Measurements from ENCODE around the gene ST14. TPM values are rescaled to one million over a fixed set of nuclear protein-coding genes. Genes with fewer than 3 reads are reported as not detected.

ST14 gene
- total RNA-seq, 1 experiment from 2014 or later = 141 TPM

DNA sequence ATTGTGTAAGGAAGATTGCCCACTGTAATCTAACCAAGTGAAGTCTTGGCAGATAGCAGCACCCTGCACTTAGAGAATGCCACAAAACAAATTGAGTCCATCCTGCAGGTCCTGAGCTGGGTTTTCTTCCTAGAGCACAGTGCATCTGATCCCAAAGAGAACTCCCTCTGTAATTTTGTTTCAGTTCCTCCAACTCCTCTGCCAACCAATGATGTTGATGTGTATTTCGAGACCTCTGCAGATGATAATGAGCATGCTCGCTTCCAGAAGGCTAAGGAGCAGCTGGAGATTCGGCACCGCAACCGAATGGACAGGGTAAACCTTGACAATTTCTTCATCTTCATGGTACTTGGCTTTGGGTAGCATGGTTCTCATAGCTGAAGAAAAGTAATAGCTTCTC, 33.1 kb upstream of the ST14 start:
- intact Hi-C loops (cut with micrococcal nuclease; ENCODE audit: unreplicated experiment) = no loop called here
- no TSS peak for BruUV-seq (replicated peaks)
- DNase-seq = no peak
- no peaks in the 10 kb centered on the region for H3K27me3 ChIP-seq (ENCODE audit: insufficient read depth, low read depth)
- ChIA-PET CTCF (no interaction called here), POLR2A (ENCODE audit: unreplicated experiment) (interaction anchor here (0.9 kb wide), 1 partner anchor 33 kb away, joined by 4 read pairs; the partner anchor contains the start of gene ST14)
- H3K4me2 ChIP-seq = no peak overlapping the region
- no peaks in the 10 kb centered on the region for H3K9me3 ChIP-seq (ENCODE audit: insufficient read depth, low read depth)
- H2AFZ ChIP-seq = no peak overlapping the region
- peaks cover 24% of the 10 kb centered on the region for H3K79me2 ChIP-seq (ENCODE audit: low read depth)
- H3K4me1 ChIP-seq (replicated peaks; ENCODE audit: insufficient read depth) = peaks cover 41% of the 10 kb centered on the region
- TF ChIP-seq EZH2 (IDR thresholded peaks at IDR 0.05; ENCODE audit: low read depth) = no peak
- TF ChIP-seq, protein P1, sequence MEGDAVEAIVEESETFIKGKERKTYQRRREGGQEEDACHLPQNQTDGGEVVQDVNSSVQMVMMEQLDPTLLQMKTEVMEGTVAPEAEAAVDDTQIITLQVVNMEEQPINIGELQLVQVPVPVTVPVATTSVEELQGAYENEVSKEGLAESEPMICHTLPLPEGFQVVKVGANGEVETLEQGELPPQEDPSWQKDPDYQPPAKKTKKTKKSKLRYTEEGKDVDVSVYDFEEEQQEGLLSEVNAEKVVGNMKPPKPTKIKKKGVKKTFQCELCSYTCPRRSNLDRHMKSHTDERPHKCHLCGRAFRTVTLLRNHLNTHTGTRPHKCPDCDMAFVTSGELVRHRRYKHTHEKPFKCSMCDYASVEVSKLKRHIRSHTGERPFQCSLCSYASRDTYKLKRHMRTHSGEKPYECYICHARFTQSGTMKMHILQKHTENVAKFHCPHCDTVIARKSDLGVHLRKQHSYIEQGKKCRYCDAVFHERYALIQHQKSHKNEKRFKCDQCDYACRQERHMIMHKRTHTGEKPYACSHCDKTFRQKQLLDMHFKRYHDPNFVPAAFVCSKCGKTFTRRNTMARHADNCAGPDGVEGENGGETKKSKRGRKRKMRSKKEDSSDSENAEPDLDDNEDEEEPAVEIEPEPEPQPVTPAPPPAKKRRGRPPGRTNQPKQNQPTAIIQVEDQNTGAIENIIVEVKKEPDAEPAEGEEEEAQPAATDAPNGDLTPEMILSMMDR (conservative IDR thresholded peaks at IDR 0.05) = no peak
- H3F3A ChIP-seq (ENCODE audit: insufficient read depth, low read depth) = peaks cover 71% of the 10 kb centered on the region
- no peak overlapping the region for H3K27ac ChIP-seq
- no peaks in the 10 kb centered on the region for H3K9me2 ChIP-seq (ENCODE audit: insufficient read depth)
- H3K4me3 ChIP-seq = no peak overlapping the region
- peaks cover 69% of the 10 kb centered on the region for H3K36me3 ChIP-seq (ENCODE audit: low read depth)
- no peaks in the 10 kb centered on the region for H4K20me1 ChIP-seq (ENCODE audit: insufficient read depth)

DNA sequence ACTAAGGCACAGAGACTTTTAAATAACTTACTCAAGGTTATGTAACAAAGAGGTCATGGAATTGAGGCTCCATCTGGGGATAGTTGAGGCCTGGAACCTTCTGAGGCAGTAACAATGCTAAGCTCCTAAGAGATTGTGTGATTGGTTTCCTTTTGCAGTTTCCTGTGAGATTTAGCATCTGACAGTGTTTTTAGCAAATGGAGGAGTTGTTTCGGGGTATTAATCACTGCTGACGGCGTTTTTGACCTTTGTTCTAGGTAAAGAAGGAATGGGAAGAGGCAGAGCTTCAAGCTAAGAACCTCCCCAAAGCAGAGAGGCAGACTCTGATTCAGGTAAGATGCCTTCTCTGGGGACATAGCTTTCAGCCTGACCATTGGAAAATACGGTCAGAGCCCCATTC, 32.1 kb upstream of the ST14 start:
- H3K27ac ChIP-seq = peak overlapping the region; percentile 20; the same call in 1 of the 2 replicates
- BruUV-seq (replicated peaks) = no TSS peak
- H3K27me3 ChIP-seq (ENCODE audit: insufficient read depth, low read depth) = no peaks in the 10 kb centered on the region
- intact Hi-C loops (cut with micrococcal nuclease; ENCODE audit: unreplicated experiment) = no loop called here
- peaks cover 60% of the 10 kb centered on the region for H3K36me3 ChIP-seq (ENCODE audit: low read depth)
- no peaks in the 10 kb centered on the region for H4K20me1 ChIP-seq (ENCODE audit: insufficient read depth)
- peaks cover 68% of the 10 kb centered on the region for H3F3A ChIP-seq (ENCODE audit: insufficient read depth, low read depth)
- CTCF ChIA-PET = no interaction called here
- TF ChIP-seq, protein P1 (conservative IDR thresholded peaks at IDR 0.05) = no peak
- TF ChIP-seq EZH2 (IDR thresholded peaks at IDR 0.05; ENCODE audit: low read depth) = no peak
- no peak overlapping the region for H3K4me3 ChIP-seq
- no peak overlapping the region for H2AFZ ChIP-seq
- H3K9me2 ChIP-seq (ENCODE audit: insufficient read depth) = no peaks in the 10 kb centered on the region
- POLR2A ChIA-PET (ENCODE audit: unreplicated experiment) = no interaction called here
- H3K79me2 ChIP-seq (ENCODE audit: low read depth) = peaks cover 24% of the 10 kb centered on the region
- H3K4me2 ChIP-seq = no peak overlapping the region
- H3K4me1 ChIP-seq (replicated peaks; ENCODE audit: insufficient read depth) = peaks cover 31% of the 10 kb centered on the region
- H3K9me3 ChIP-seq (ENCODE audit: insufficient read depth, low read depth) = no peaks in the 10 kb centered on the region
- DNase-seq = no peak

DNA sequence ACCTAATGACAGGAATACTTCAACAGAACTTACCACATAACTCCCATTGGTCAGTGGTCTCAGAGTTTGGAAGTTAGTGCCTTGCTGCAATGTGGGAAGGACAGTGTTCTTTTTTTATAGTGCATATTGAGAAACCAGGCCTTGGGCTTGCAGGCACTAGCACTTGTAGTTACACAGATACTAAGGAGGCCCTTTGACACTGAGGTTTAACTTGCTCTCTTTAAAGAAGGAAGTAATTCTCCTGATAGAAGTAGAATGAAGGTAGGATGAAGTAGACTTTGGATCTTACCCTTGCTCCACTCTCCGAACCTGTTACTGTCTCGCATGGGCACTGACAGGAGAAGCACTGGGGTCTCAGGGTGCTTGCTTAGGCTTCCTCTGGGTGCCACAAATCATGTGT, 31.0 kb upstream of the ST14 start:
- BruUV-seq (replicated peaks) = no TSS peak
- Histone ChIP-seq H4K20me1 (ENCODE audit: insufficient read depth) (no peaks in the 10 kb centered on the region), H3K27ac (0 out of 2 replicates have a peak overlapping the region, but pooled peaks have one; percentile 20), H3K4me3 (no peak overlapping the region), H3K79me2 (ENCODE audit: low read depth) (peaks cover 30% of the 10 kb centered on the region), H3K27me3 (ENCODE audit: insufficient read depth, low read depth) (no peaks in the 10 kb centered on the region), H3K9me2 (ENCODE audit: insufficient read depth) (no peaks in the 10 kb centered on the region), H2AFZ (no peak overlapping the region), H3F3A (ENCODE audit: insufficient read depth, low read depth) (peaks cover 67% of the 10 kb centered on the region), H3K4me2 (no peak overlapping the region), H3K9me3 (ENCODE audit: insufficient read depth, low read depth) (no peaks in the 10 kb centered on the region), H3K36me3 (ENCODE audit: low read depth) (peaks cover 64% of the 10 kb centered on the region), H3K4me1 (replicated peaks; ENCODE audit: insufficient read depth) (peaks cover 20% of the 10 kb centered on the region)
- ChIA-PET POLR2A (ENCODE audit: unreplicated experiment) (no interaction called here), CTCF (interaction anchor here (0.8 kb wide), 1 partner anchor 238 kb away, joined by 3 read pairs; no protein-coding TSS in a partner anchor)
- DNase-seq = no peak
- TF ChIP-seq, protein P1 (conservative IDR thresholded peaks at IDR 0.05) = no peak
- TF ChIP-seq EZH2 (IDR thresholded peaks at IDR 0.05; ENCODE audit: low read depth) = no peak
- intact Hi-C loops (cut with micrococcal nuclease; ENCODE audit: unreplicated experiment) = no loop called here
